DOHH2 (cell line): ENCODE data around the gene NTS.
A peak's percentile ranks its signal among the peaks of the same experiment; 100 is the strongest.

Experiments used
- H3F3A ChIP-seq: fragments of 200-600 bp; sonication (generic), shearing (Covaris generic); 2 replicates; pipeline ENCODE4 v1.6.0; 2016; ENCODE audit warnings: antibody characterized with exemption, mild to moderate bottlenecking; ENCODE audit not compliant: control insufficient read depth, insufficient read depth
- H3K27ac ChIP-seq: fragments of 200-600 bp; sonication (generic); 2 replicates; pipeline ENCODE4 v1.5.1; 2014; ENCODE audit warnings: low read depth, mild to moderate bottlenecking, low read length, moderate library complexity
- H3K27me3 ChIP-seq: fragments of 200-600 bp; sonication (generic); 2 replicates; pipeline ENCODE4 v1.6.1; 2014; ENCODE audit warnings: mild to moderate bottlenecking, low read length, mixed read lengths; ENCODE audit not compliant: control insufficient read depth
- H3K36me3 ChIP-seq: fragments of 200-600 bp; sonication (generic); 2 replicates; pipeline ENCODE4 v1.6.1; 2014; ENCODE audit warnings: mild to moderate bottlenecking, low read length, moderate library complexity, mixed read lengths; ENCODE audit not compliant: control insufficient read depth
- H3K4me1 ChIP-seq: fragments of 200-600 bp; sonication (generic); 2 replicates; pipeline ENCODE4 v1.6.1; 2014; ENCODE audit warnings: mild to moderate bottlenecking, low read length, mixed read lengths; ENCODE audit not compliant: control insufficient read depth
- H3K4me2 ChIP-seq: fragments of 200-600 bp; sonication (generic); 2 replicates; pipeline ENCODE4 v1.6.0; 2014; ENCODE audit warnings: mild to moderate bottlenecking, low read length, moderate library complexity
- H3K4me3 ChIP-seq: fragments of 200-600 bp; sonication (generic); 2 replicates; pipeline ENCODE4 v1.5.1; 2014; ENCODE audit warnings: mild to moderate bottlenecking, low read length, mixed read lengths
- H3K79me2 ChIP-seq: fragments of 200-600 bp; sonication (generic); 2 replicates; pipeline ENCODE4 v1.6.1; 2014; ENCODE audit warnings: mild to moderate bottlenecking, low read length, mixed read lengths; ENCODE audit not compliant: control insufficient read depth
- H3K9me2 ChIP-seq: fragments of 200-600 bp; sonication (generic); replicated peaks from 2 replicates; pipeline ENCODE4 v1.6.1; 2014; ENCODE audit warnings: mild to moderate bottlenecking, low read length, mixed read lengths; ENCODE audit not compliant: control insufficient read depth
- H3K9me3 ChIP-seq: fragments of 200-600 bp; sonication (generic); 2 replicates; pipeline ENCODE4 v1.6.1; 2014; ENCODE audit warnings: antibody characterized with exemption, low read length, mixed read lengths; ENCODE audit not compliant: control insufficient read depth, insufficient read depth
- H4K20me1 ChIP-seq: fragments of 200-600 bp; sonication (generic); 2 replicates; pipeline ENCODE4 v1.6.0; 2014; ENCODE audit warnings: low read depth, mild to moderate bottlenecking, antibody characterized with exemption, low read length, moderate library complexity; ENCODE audit not compliant: control insufficient read depth, insufficient read depth
- CTCF ChIP-seq: fragments of 200-600 bp; sonication (generic); IDR thresholded peaks from one replicate; pipeline ENCODE4 v1.5.1; 2014; ENCODE audit warnings: antibody characterized with exemption, mild to moderate bottlenecking, low read depth, low read length; ENCODE audit not compliant: poor library complexity, severe bottlenecking
- EZH2phosphoT487 ChIP-seq: fragments of 200-600 bp; sonication (generic); IDR thresholded peaks from 2 replicates; pipeline ENCODE4 v1.6.1; 2017; ENCODE audit warnings: borderline replicate concordance, mild to moderate bottlenecking, antibody characterized with exemption, low read length, moderate library complexity, mixed read lengths

The NTS gene

GRCh38 chr12:85883763-85884162 is 9.7 kb downstream of the NTS start:
- no peak overlapping the region for H3K4me2 ChIP-seq
- no peaks in the 10 kb centered on the region for H3K9me2 ChIP-seq
- no peak overlapping the region for H3K27ac ChIP-seq
- TF ChIP-seq CTCF = no peak
- TF ChIP-seq EZH2phosphoT487 = no peak
- no peaks in the 10 kb centered on the region for H3K4me1 ChIP-seq
- H3K27me3 ChIP-seq = no peaks in the 10 kb centered on the region
- H3K4me3 ChIP-seq = no peak overlapping the region
- no peaks in the 10 kb centered on the region for H3F3A ChIP-seq
- no peaks in the 10 kb centered on the region for H4K20me1 ChIP-seq
- no peaks in the 10 kb centered on the region for H3K9me3 ChIP-seq
- H3K36me3 ChIP-seq = no peaks in the 10 kb centered on the region
- H3K79me2 ChIP-seq = no peaks in the 10 kb centered on the region

- no peak for TF ChIP-seq CTCF
- no peak for TF ChIP-seq EZH2phosphoT487
- no peak overlapping the region for H3K4me2 ChIP-seq
- no peak overlapping the region for H3K4me3 ChIP-seq
- no peaks in the 10 kb centered on the region for H3K9me2 ChIP-seq
- H4K20me1 ChIP-seq = no peaks in the 10 kb centered on the region
- H3K79me2 ChIP-seq = no peaks in the 10 kb centered on the region
- no peaks in the 10 kb centered on the region for H3K4me1 ChIP-seq
- H3K9me3 ChIP-seq = no peaks in the 10 kb centered on the region
- no peak overlapping the region for H3K27ac ChIP-seq
- H3F3A ChIP-seq = no peaks in the 10 kb centered on the region
- H3K36me3 ChIP-seq = no peaks in the 10 kb centered on the region
- H3K27me3 ChIP-seq = 0 out of 2 replicates have a peak, but pooled peaks cover 2% of the 10 kb centered on the region
Measured at GRCh38 chr12:85894653-85895052, 20.6 kb downstream of the NTS start.

GRCh38 chr12:85920324-85920947 is 46.3 kb downstream of the NTS start:
- no peaks in the 10 kb centered on the region for H3K27me3 ChIP-seq
- no peak overlapping the region for H3K27ac ChIP-seq
- H3K79me2 ChIP-seq = no peaks in the 10 kb centered on the region
- no peak overlapping the region for H3K4me3 ChIP-seq
- no peaks in the 10 kb centered on the region for H3K36me3 ChIP-seq
- no peak overlapping the region; the same call in 1 of the 2 replicates for H3K4me2 ChIP-seq
- no peaks in the 10 kb centered on the region for H4K20me1 ChIP-seq
- H3K4me1 ChIP-seq = no peaks in the 10 kb centered on the region
- TF ChIP-seq EZH2phosphoT487 (no peak), CTCF (peak; percentile 62)
- no peaks in the 10 kb centered on the region for H3F3A ChIP-seq
- H3K9me3 ChIP-seq = no peaks in the 10 kb centered on the region
- H3K9me2 ChIP-seq = no peaks in the 10 kb centered on the region
